Glomerular visceral epithelial cell (primary cell): ENCODE measurements around the gene ATAT1.
A peak's percentile ranks its signal among the peaks of the same experiment; 100 is the strongest.

Source experiments
- DNase-seq: peaks from one replicate; pipeline ENCODE4 v3.0.0-alpha.2; 2016; ENCODE audit errors: extremely low spot score

ATAT1 gene

GRCh38 chr6:30613251-30614043 is 13.2 kb upstream of the ATAT1 start:
- peak; percentile 45 for DNase-seq

GRCh38 chr6:30614044-30614842 is 12.4 kb upstream of the ATAT1 start:
- DNase-seq = no peak

GRCh38 chr6:30614843-30615218 is 11.8 kb upstream of the ATAT1 start:
- DNase-seq = peak; percentile 98

- DNase-seq = peak; percentile 90
These were observed 11.3 kb upstream of the ATAT1 start for GRCh38 chr6:30615219-30615957.

- DNase-seq = peak; percentile 51
These were observed 10.5 kb upstream of the ATAT1 start for GRCh38 chr6:30615958-30616810.

GRCh38 chr6:30616811-30617564 is 9.7 kb upstream of the ATAT1 start, which contains the start of gene PPP1R10:
TSS of gene PPP1R10 (minus strand) at chr6:30617243. CDS start at chr6:30609944, 7,299 bp downstream.
- DNase-seq = peak; percentile 100

- DNase-seq = peak; percentile 98
These were observed 9.0 kb upstream of the ATAT1 start, which contains the start of gene MRPS18B for GRCh38 chr6:30617565-30618269. TSS of gene MRPS18B (plus strand) at chr6:30617840. CDS start at chr6:30617866, 26 bp downstream.

- DNase-seq = no peak
These were observed 8.3 kb upstream of the ATAT1 start for GRCh38 chr6:30618270-30618797.

GRCh38 chr6:30619561-30619960 is 7.1 kb upstream of the ATAT1 start:
- no peak for DNase-seq

- no peak for DNase-seq
These were observed 1.2 kb upstream of the ATAT1 start for GRCh38 chr6:30625511-30625910.

GRCh38 chr6:30635834-30636233 is 9.2 kb downstream of the ATAT1 start:
- DNase-seq = no peak

- no peak for DNase-seq
These were observed 13.8 kb downstream of the ATAT1 start for GRCh38 chr6:30640481-30640880.

GRCh38 chr6:30641048-30641447 is 14.4 kb downstream of the ATAT1 start:
- DNase-seq = no peak

GRCh38 chr6:30643656-30644055 is 17.0 kb downstream of the ATAT1 start:
- DNase-seq = no peak

- no peak for DNase-seq
These were observed 18.1 kb downstream of the ATAT1 start for GRCh38 chr6:30644769-30645168.

- no peak for DNase-seq
These were observed 19.3 kb downstream of the ATAT1 start for GRCh38 chr6:30645989-30646388.

GRCh38 chr6:30646450-30647241 is 20.0 kb downstream of the ATAT1 start, which contains the start of gene C6orf136:
TSS of gene C6orf136 (plus strand) at chr6:30647133. CDS start at chr6:30647232, 99 bp downstream.
- peak; percentile 97 for DNase-seq
